MG63 (cell line): ENCODE results near the gene FAN1. TPM values are rescaled to one million over a fixed set of nuclear protein-coding genes. Genes with fewer than 3 reads are reported as not detected.

Source experiments
- DNase-seq: peaks from one replicate; pipeline ENCODE4 v3.0.0-alpha.2; 2020
- H3K27me3 ChIP-seq: fragments of 250-450 bp; sonication (Bioruptor Pico); 2 replicates; pipeline ENCODE4 v1.5.1; 2020; ENCODE audit warnings: mild to moderate bottlenecking, moderate library complexity
- H3K36me3 ChIP-seq: fragments of 250-450 bp; sonication (Bioruptor Pico); 2 replicates; pipeline ENCODE4 v1.5.1; 2020; ENCODE audit warnings: mild to moderate bottlenecking, moderate library complexity
- H3K4me3 ChIP-seq: fragments of 250-450 bp; sonication (Bioruptor Pico); 2 replicates; pipeline ENCODE4 v1.5.1; 2020; ENCODE audit warnings: mild to moderate bottlenecking, moderate library complexity
- H3K9me3 ChIP-seq: fragments of 250-450 bp; sonication (Bioruptor Pico); 2 replicates; pipeline ENCODE4 v1.5.1; 2020; ENCODE audit warnings: mild to moderate bottlenecking, moderate library complexity
- total RNA-seq: library from RNA; depleted of rRNA; stranded (reverse); fragments of >200 nt; shearing (Covaris generic); gene quantifications from 2 replicates; pipeline ENCODE4 v1.2.3, GENCODE V29; 2014; ENCODE audit warnings: low replicate concordance

Gene FAN1
- total RNA-seq, 1 experiment from 2014 or later = 5.7 TPM

GRCh38 chr15:30913761-30914160 lies 10.0 kb downstream of the FAN1 start:
- H3K4me3 ChIP-seq = no peak overlapping the region
- no peak for DNase-seq
- no peaks in the 10 kb centered on the region for H3K9me3 ChIP-seq
- H3K36me3 ChIP-seq = peaks cover 37% of the 10 kb centered on the region
- H3K27me3 ChIP-seq = no peaks in the 10 kb centered on the region

GRCh38 chr15:30917013-30917412 lies 13.3 kb downstream of the FAN1 start:
- Histone ChIP-seq H3K36me3 (peaks cover 54% of the 10 kb centered on the region), H3K9me3 (no peaks in the 10 kb centered on the region), H3K27me3 (no peaks in the 10 kb centered on the region), H3K4me3 (no peak overlapping the region)
- DNase-seq = no peak

GRCh38 chr15:30917675-30918074 lies 14.0 kb downstream of the FAN1 start:
- Histone ChIP-seq H3K27me3 (no peaks in the 10 kb centered on the region), H3K36me3 (peaks cover 55% of the 10 kb centered on the region), H3K9me3 (no peaks in the 10 kb centered on the region), H3K4me3 (no peak overlapping the region)
- DNase-seq = no peak

GRCh38 chr15:30918366-30918765 lies 14.7 kb downstream of the FAN1 start:
- Histone ChIP-seq H3K4me3 (no peak overlapping the region), H3K27me3 (no peaks in the 10 kb centered on the region), H3K9me3 (no peaks in the 10 kb centered on the region), H3K36me3 (peaks cover 56% of the 10 kb centered on the region)
- no peak for DNase-seq

GRCh38 chr15:30919877-30920550 lies 16.3 kb downstream of the FAN1 start:
- Histone ChIP-seq H3K4me3 (no peak overlapping the region), H3K9me3 (no peaks in the 10 kb centered on the region), H3K27me3 (no peaks in the 10 kb centered on the region), H3K36me3 (peaks cover 63% of the 10 kb centered on the region)
- DNase-seq = no peak

GRCh38 chr15:30921106-30921505 lies 17.4 kb downstream of the FAN1 start:
- no peak for DNase-seq
- H3K9me3 ChIP-seq = no peaks in the 10 kb centered on the region
- H3K36me3 ChIP-seq = peaks cover 64% of the 10 kb centered on the region
- no peak overlapping the region for H3K4me3 ChIP-seq
- H3K27me3 ChIP-seq = no peaks in the 10 kb centered on the region

GRCh38 chr15:30921781-30922479 lies 18.2 kb downstream of the FAN1 start:
- Histone ChIP-seq H3K27me3 (no peaks in the 10 kb centered on the region), H3K36me3 (peaks cover 66% of the 10 kb centered on the region), H3K9me3 (no peaks in the 10 kb centered on the region), H3K4me3 (no peak overlapping the region)
- no peak for DNase-seq

- Histone ChIP-seq H3K4me3 (no peak overlapping the region), H3K36me3 (peaks cover 61% of the 10 kb centered on the region), H3K9me3 (no peaks in the 10 kb centered on the region), H3K27me3 (no peaks in the 10 kb centered on the region)
- DNase-seq = peak; percentile 38
Measured at GRCh38 chr15:30922480-30923311, 19.0 kb downstream of the FAN1 start.

- Histone ChIP-seq H3K27me3 (no peaks in the 10 kb centered on the region), H3K4me3 (no peak overlapping the region), H3K9me3 (no peaks in the 10 kb centered on the region), H3K36me3 (peaks cover 56% of the 10 kb centered on the region)
- DNase-seq = no peak
Measured at GRCh38 chr15:30923429-30923828, 19.7 kb downstream of the FAN1 start.

GRCh38 chr15:30924353-30924752 lies 20.6 kb downstream of the FAN1 start:
- Histone ChIP-seq H3K36me3 (peaks cover 59% of the 10 kb centered on the region), H3K9me3 (no peaks in the 10 kb centered on the region), H3K4me3 (no peak overlapping the region), H3K27me3 (no peaks in the 10 kb centered on the region)
- DNase-seq = no peak

- no peak for DNase-seq
- Histone ChIP-seq H3K36me3 (peaks cover 55% of the 10 kb centered on the region), H3K9me3 (no peaks in the 10 kb centered on the region), H3K4me3 (no peak overlapping the region), H3K27me3 (no peaks in the 10 kb centered on the region)
Measured at GRCh38 chr15:30925686-30926085, 22.0 kb downstream of the FAN1 start.

GRCh38 chr15:30926161-30926560 lies 22.4 kb downstream of the FAN1 start:
- Histone ChIP-seq H3K36me3 (peaks cover 52% of the 10 kb centered on the region), H3K9me3 (no peaks in the 10 kb centered on the region)

GRCh38 chr15:30927148-30927761 lies 23.5 kb downstream of the FAN1 start:
- DNase-seq = no peak

More at GRCh38 chr15:30926161-30926560, 22.4 kb downstream of the FAN1 start:
- no peak for DNase-seq
- Histone ChIP-seq H3K4me3 (no peak overlapping the region), H3K27me3 (no peaks in the 10 kb centered on the region)

GRCh38 chr15:30928076-30928475 lies 24.4 kb downstream of the FAN1 start:
- no peaks in the 10 kb centered on the region for H3K27me3 ChIP-seq
- H3K36me3 ChIP-seq = peaks cover 48% of the 10 kb centered on the region
- no peak for DNase-seq
- no peak overlapping the region for H3K4me3 ChIP-seq
- no peaks in the 10 kb centered on the region for H3K9me3 ChIP-seq

More at GRCh38 chr15:30927148-30927761, 23.5 kb downstream of the FAN1 start:
- peaks cover 51% of the 10 kb centered on the region for H3K36me3 ChIP-seq
- H3K27me3 ChIP-seq = no peaks in the 10 kb centered on the region
- no peak overlapping the region for H3K4me3 ChIP-seq
- H3K9me3 ChIP-seq = no peaks in the 10 kb centered on the region

GRCh38 chr15:30929064-30929669 lies 25.5 kb downstream of the FAN1 start:
- Histone ChIP-seq H3K9me3 (no peaks in the 10 kb centered on the region), H3K4me3 (no peak overlapping the region), H3K27me3 (no peaks in the 10 kb centered on the region), H3K36me3 (peaks cover 44% of the 10 kb centered on the region)
- DNase-seq = no peak

- Histone ChIP-seq H3K27me3 (no peaks in the 10 kb centered on the region), H3K4me3 (no peak overlapping the region), H3K36me3 (peaks cover 40% of the 10 kb centered on the region), H3K9me3 (no peaks in the 10 kb centered on the region)
- DNase-seq = no peak
Measured at GRCh38 chr15:30929982-30930381, 26.3 kb downstream of the FAN1 start.
